HG02840 (cell line): ENCODE results near the gene MISP3.
"Not testable (repeated sequence)": the region's sequence is repeated elsewhere in the genome, so short reads cannot be mapped to it uniquely, and the experiment has no call there.

Experiments
- ATAC-seq: cut with Tn5 transposase; IDR thresholded peaks from one replicate; pipeline ENCODE4 v1.9.1; 2021; ENCODE audit warnings: mild to moderate bottlenecking, moderate library complexity, moderate number of reproducible peaks; ENCODE audit not compliant: unreplicated experiment, low FRiP score

Gene MISP3

GRCh38 chr19:14072535-14073260 is at the start of gene MISP3:
Gene MISP3 (plus strand): TSS chr19:14072786. CDS start chr19:14073310, 524 bp downstream.
- ATAC-seq: peak; percentile 9

DNA sequence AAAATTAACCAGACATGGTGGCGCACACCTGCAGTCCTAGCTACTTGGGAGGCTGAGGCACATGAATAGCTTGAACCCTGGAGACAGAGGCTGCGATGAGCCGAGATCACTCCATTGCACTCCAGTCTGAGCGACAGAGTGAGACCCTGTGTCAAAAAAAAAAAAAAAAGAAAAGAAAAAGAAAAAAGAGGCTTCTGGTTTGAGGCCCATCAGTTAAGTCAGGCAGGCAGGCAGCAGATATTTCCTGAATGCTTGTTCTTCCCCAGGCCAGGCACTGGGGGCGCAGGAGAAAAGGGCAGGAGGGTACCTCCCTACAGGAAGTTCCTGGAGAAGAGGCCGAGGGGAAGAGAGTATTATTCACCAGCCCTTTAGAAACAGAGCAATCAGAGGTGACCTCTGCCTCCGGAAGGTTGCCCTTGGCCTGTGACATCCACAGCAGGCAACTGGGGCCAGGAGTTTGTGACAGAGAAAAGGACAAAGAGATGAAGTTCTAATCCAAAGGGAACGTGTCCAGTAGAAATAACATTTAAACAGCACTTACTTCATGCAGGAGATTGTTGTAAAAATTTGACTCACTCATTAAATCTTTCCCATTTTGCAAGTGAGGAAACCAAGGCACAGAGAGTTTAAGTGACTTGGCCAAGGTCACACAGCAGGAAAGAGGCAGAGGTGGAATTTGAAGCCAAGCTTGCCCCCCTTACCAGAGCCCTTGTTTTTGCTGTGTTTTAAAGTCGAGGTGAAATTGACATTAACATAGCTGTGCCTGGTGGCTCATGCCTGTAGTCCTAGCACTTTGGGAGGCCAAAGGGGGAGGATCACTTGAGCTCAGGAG is 49.0 kb upstream of the MISP3 start:
- ATAC-seq: no peak

- ATAC-seq: not testable (repeated sequence)
Measured at GRCh38 chr19:14026652-14027192, 45.9 kb upstream of the MISP3 start.

- no peak for ATAC-seq
Measured at GRCh38 chr19:14027856-14028450, 44.6 kb upstream of the MISP3 start, which contains the start of gene RLN3. Gene RLN3 (plus strand): TSS chr19:14028148. CDS start chr19:14028205, 57 bp downstream.

DNA sequence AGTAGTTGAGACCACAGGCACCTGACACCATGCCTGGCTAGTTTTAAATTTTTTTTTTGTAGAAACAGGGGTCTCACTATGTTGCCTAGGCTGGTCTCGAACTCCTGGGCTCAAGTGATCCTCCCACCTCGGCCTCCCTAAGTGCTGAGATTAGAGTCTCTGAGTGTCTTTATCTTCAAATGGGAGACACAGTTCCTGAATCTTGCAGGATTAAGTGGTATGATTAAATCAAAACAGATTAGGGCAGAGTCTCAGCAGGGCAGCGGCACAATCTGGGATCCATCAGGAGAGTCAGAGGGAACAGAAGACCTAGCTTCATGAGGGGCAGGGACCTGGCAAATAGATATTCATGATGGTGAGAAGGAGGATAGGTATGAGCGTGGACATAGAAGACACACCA is 43.7 kb upstream of the MISP3 start:
- no peak for ATAC-seq

DNA sequence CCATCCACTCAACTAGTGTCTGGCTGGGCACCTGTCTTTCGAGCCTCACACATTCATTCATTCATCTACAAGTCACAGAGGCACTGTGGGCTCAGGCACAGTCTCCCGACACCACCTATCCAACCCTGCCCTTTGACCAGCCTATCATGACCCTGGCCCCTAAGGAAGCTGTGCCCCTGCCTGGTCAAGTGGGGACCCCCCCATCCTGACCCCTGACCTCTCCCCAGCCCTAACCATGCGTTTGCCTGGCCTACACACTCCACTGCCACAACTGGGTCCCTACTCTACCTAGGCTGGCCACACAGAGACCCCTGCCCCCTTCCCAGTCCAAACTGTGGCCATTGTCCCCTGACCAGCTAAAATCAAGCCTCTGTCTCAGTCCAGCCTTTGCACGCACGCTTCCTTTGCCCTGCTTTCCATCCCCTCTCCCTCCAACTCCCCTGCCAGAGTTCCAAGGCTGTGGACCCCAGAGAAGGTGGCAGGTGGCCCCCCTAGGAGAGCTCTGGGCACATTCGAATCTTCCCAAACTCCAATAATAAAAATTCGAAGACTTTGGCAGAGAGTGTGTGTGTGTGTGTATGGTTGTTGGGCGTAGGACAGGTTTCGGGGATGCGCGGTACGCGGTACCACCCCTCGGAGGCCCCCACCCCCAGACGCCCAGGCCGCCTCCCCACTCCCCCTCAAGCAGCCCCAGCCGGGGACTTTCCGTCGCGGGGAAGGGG is 41.4 kb upstream of the MISP3 start:
- ATAC-seq: no peak

DNA sequence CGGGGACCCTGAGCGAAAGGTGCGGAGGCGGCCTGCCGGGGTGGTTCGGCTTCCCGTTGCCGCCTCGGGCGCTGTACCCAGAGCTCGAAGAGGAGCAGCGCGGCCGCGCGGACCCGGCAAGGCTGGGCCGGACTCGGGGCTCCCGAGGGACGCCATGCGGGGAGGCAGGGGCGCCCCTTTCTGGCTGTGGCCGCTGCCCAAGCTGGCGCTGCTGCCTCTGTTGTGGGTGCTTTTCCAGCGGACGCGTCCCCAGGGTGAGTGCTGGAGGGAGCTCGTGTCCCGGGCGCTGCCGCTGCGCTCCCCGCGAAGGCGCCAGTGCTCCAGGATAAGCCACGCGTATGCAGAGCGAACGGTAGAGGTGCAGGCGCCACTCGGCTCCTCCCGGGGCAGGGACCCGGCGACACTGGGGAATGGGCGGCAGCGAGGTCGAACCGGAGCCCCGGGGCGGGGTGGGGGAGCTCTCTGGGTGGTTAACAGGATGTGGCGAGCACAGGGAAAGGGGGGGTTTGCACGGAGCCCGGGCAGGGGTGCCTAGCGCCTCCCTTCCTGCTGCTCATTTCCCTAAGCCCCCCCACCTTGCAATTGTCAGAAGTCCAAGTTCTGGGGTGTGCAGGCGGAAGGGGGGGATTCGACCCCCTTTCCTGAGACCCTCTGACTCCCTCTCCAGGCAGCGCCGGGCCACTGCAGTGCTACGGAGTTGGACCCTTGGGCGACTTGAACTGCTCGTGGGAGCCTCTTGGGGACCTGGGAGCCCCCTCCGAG is 40.7 kb upstream of the MISP3 start, which contains the start of gene IL27RA:
TSS of gene IL27RA (plus strand) at position 44 of the 762 bp plus-strand sequence. CDS start at position 155, 111 bp downstream.
- ATAC-seq: no peak

GRCh38 chr19:14033946-14034345 is 38.6 kb upstream of the MISP3 start:
- no peak for ATAC-seq

- ATAC-seq: not testable (repeated sequence)
Measured at GRCh38 chr19:14035159-14035558, 37.4 kb upstream of the MISP3 start.

DNA sequence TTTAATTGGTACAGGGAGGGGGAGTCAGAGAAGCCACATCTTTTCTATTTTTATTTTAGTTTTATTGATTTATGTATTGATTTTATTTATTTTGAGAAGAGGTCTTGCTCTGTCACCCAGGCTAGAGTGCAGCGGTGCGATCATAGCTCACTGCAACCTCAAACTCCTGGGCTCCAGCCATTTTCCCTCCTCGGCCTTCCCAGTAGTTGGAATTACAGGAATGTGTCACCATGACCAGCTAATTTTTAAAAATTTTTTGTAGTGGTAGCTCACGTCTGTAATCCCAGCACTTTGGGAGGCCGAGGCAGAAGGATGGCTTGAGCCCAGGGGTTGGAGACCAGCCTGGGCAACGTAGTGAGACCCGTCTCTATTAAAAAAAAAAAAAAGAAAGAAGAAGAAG is 36.9 kb upstream of the MISP3 start:
- ATAC-seq: no peak

- ATAC-seq: no peak
Measured at GRCh38 chr19:14039181-14039580, 33.4 kb upstream of the MISP3 start.

- ATAC-seq: not testable (repeated sequence)
Measured at GRCh38 chr19:14042659-14043608, 29.7 kb upstream of the MISP3 start.

DNA sequence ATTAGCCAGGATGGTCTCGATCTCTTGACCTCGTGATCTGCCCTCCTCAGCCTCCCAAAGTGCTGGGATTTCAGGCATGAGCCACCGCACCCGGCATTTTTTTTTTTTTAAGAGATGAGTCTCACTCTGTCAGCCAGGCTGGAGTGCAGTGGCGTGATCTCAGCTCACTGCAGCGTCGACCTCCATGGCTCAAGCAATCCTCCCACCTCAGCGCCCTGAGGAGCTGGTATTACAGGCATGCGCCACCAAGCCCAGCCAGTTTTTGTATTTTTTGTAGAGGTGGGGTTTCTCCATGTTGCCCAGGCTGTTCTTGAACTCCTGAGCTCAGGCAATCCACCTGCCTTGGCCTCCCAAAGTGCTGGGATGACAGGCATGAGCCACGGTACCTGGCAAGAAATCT is 24.7 kb upstream of the MISP3 start:
- ATAC-seq: not testable (repeated sequence)

GRCh38 chr19:14048443-14049153 is 24.0 kb upstream of the MISP3 start:
- no peak for ATAC-seq

GRCh38 chr19:14050512-14050911 is 22.1 kb upstream of the MISP3 start:
- no peak for ATAC-seq

GRCh38 chr19:14050961-14051360 is 21.6 kb upstream of the MISP3 start:
- not testable (repeated sequence) for ATAC-seq

- no peak for ATAC-seq
Measured at GRCh38 chr19:14051980-14052379, 20.6 kb upstream of the MISP3 start.

DNA sequence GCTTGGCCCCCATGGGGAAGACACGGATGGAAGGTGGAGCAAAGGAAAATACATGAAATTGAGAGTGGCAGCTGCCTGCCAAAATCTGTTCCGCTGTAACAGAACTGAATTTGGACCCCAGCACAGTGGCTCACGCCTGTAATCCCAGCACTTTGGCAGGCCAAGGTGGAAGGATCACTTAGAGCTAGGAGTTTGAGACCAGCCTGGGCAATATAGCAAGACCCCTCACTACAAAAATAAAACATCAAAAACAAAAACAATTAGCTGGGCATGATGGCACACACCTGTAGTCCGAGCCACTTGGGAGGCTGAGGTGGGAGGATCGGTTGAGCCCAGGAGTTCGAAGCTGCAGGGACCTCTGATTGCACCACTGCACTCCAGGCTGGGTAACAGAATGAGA is 20.1 kb upstream of the MISP3 start:
- ATAC-seq: no peak
